ENCODE results near the gene BMPR1B. TPM values are rescaled to one million over a fixed set of nuclear protein-coding genes. Genes with fewer than 3 reads are reported as not detected.

Gene BMPR1B
- total and polyA plus RNA-seq, 2 of the 4 experiments (the other 2 are of a cell fraction) = 0.24 to 0.90 TPM

GRCh38 chr4:95093936-95094929, 336.5 kb downstream of the BMPR1B start (continued):
- TF ChIP-seq CHD1 (IDR thresholded peaks at IDR 0.05; ENCODE audit: low read depth, low read length) = no peak

- H3K4me2 ChIP-seq (ENCODE audit: low read depth, low read length) = no peak overlapping the region
- POLR2A ChIA-PET (ENCODE audit: unreplicated experiment) = no interaction called here
- no peak overlapping the region for H4K8ac ChIP-seq (ENCODE audit: low read depth in 2 of 2, low read length in 2 of 2)
- no peak overlapping the region for H3K4me3 ChIP-seq (ENCODE audit: insufficient read depth, low read depth, low read length)
- H2BK120ac ChIP-seq (ENCODE audit: low read depth, low read length) = no peak overlapping the region
- intact Hi-C loops (cut with micrococcal nuclease) = loop anchor here (1.0 to 10.0 kb wide), 4 partner anchors 338 to 791 kb away; partner anchors contain the start of gene BMPR1B
- H2AK5ac ChIP-seq (ENCODE audit: low read depth, low read length) = no peak overlapping the region
- ATAC-seq (ENCODE audit: low read depth) (peak; percentile 82), DNase-seq (peak; percentile 59)
- no peak overlapping the region for H2BK15ac ChIP-seq (ENCODE audit: low read depth, low read length)
- H3K14ac ChIP-seq (replicated peaks; ENCODE audit: low read depth, low read length) = no peak overlapping the region
- H3K4ac ChIP-seq (ENCODE audit: low read depth, low read length) = no peak overlapping the region
- H2AFZ ChIP-seq (replicated peaks; ENCODE audit: low read length, poor library complexity) = no peak overlapping the region
- H3K36me3 ChIP-seq (ENCODE audit: control insufficient read depth, insufficient read depth, low read length) = no peaks in the 10 kb centered on the region
- CTCF ChIA-PET = interaction anchor here (0.6 to 1.9 kb wide), 4 partner anchors 100 to 474 kb away, joined by 3 to 4 read pairs (median 3); no protein-coding TSS in a partner anchor
- H3K79me1 ChIP-seq (ENCODE audit: low read depth in 1 of 2, low read length in 2 of 2) = no peaks in the 10 kb centered on the region
- no peak overlapping the region for H3K9ac ChIP-seq (ENCODE audit: low read depth, low read length)
- H3K27me3 ChIP-seq (ENCODE audit: control insufficient read depth, insufficient read depth, low read length) = no peaks in the 10 kb centered on the region
- BruUV-seq (replicated peaks) = no TSS peak
- H4K20me1 ChIP-seq (ENCODE audit: insufficient read depth, low read length) = no peaks in the 10 kb centered on the region
- WGBS, 2 experiments (ENCODE audit: extremely low coverage in 2 of 2, insufficient read length in 1 of 2) = no CpG with 5 or more reads among the region's 1 CpG
- H4K91ac ChIP-seq (ENCODE audit: insufficient read depth, low read depth, low read length) = no peak overlapping the region
- H3K27ac ChIP-seq (ENCODE audit: insufficient read depth, low read length) = no peak overlapping the region
- no peaks in the 10 kb centered on the region for H3K9me3 ChIP-seq (ENCODE audit: control insufficient read depth, insufficient read depth, low read length)
- dilution Hi-C loops (cut with HindIII; ENCODE audit: low sequenced_read_pairs, unreplicated experiment) = no loop called here
- no peak overlapping the region for H2AK9ac ChIP-seq (replicated peaks; ENCODE audit: low read depth, low read length, poor library complexity)
- H4K5ac ChIP-seq (ENCODE audit: low read depth, low read length) = no peak overlapping the region
- H2BK20ac ChIP-seq (ENCODE audit: low read depth, low read length) = no peak overlapping the region
- no peak overlapping the region for H3K18ac ChIP-seq (ENCODE audit: low read depth, low read length)
- no peak overlapping the region for H3K23ac ChIP-seq (ENCODE audit: low read depth, low read length)
- H3K9me1 ChIP-seq (ENCODE audit: insufficient read depth, low read length) = no peaks in the 10 kb centered on the region
- no peak overlapping the region for H3K56ac ChIP-seq (ENCODE audit: extremely low read depth, insufficient read depth, low read length)
- in situ Hi-C loops (cut with MboI; ENCODE audit: low sequenced_read_pairs) = no loop called here
- no peak overlapping the region for H2BK5ac ChIP-seq (ENCODE audit: low read depth, low read length, poor library complexity, severe bottlenecking)
- no peaks in the 10 kb centered on the region for H3K4me1 ChIP-seq (ENCODE audit: control insufficient read depth, insufficient read depth, low read length)
- TF ChIP-seq RFX5 (IDR thresholded peaks at IDR 0.05; ENCODE audit: low read depth, low read length) = no peak
- TF ChIP-seq, protein P1, sequence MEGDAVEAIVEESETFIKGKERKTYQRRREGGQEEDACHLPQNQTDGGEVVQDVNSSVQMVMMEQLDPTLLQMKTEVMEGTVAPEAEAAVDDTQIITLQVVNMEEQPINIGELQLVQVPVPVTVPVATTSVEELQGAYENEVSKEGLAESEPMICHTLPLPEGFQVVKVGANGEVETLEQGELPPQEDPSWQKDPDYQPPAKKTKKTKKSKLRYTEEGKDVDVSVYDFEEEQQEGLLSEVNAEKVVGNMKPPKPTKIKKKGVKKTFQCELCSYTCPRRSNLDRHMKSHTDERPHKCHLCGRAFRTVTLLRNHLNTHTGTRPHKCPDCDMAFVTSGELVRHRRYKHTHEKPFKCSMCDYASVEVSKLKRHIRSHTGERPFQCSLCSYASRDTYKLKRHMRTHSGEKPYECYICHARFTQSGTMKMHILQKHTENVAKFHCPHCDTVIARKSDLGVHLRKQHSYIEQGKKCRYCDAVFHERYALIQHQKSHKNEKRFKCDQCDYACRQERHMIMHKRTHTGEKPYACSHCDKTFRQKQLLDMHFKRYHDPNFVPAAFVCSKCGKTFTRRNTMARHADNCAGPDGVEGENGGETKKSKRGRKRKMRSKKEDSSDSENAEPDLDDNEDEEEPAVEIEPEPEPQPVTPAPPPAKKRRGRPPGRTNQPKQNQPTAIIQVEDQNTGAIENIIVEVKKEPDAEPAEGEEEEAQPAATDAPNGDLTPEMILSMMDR (conservative IDR thresholded peaks at IDR 0.05; ENCODE audit: low read depth, low read length) = peak; percentile 79
- TF ChIP-seq CEBPB (IDR thresholded peaks at IDR 0.05; ENCODE audit: low read depth, low read length) = peak; percentile 57; the same call in 1 of the 2 replicates
- no peak for TF ChIP-seq MXI1 (IDR thresholded peaks at IDR 0.05; ENCODE audit: borderline replicate concordance, low read depth, low read length)
- TF ChIP-seq POLR2A (IDR thresholded peaks at IDR 0.05; ENCODE audit: low read depth, low read length) = no peak
- TF ChIP-seq, protein P2, sequence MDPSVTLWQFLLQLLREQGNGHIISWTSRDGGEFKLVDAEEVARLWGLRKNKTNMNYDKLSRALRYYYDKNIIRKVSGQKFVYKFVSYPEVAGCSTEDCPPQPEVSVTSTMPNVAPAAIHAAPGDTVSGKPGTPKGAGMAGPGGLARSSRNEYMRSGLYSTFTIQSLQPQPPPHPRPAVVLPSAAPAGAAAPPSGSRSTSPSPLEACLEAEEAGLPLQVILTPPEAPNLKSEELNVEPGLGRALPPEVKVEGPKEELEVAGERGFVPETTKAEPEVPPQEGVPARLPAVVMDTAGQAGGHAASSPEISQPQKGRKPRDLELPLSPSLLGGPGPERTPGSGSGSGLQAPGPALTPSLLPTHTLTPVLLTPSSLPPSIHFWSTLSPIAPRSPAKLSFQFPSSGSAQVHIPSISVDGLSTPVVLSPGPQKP (IDR thresholded peaks at IDR 0.05; ENCODE audit: borderline replicate concordance, low read depth, low read length) = no peak
- peak; percentile 93 for TF ChIP-seq SMC3 (IDR thresholded peaks at IDR 0.05; ENCODE audit: low read depth, low read length)
- no peak for TF ChIP-seq MAFK (IDR thresholded peaks at IDR 0.05; ENCODE audit: low read depth, low read length)
- no peak for TF ChIP-seq FOS (IDR thresholded peaks at IDR 0.05; ENCODE audit: low read depth, low read length)
- no peak for TF ChIP-seq USF2 (IDR thresholded peaks at IDR 0.05; ENCODE audit: low read depth, low read length)
Observed at GRCh38 chr4:95095348-95095974, 337.7 kb downstream of the BMPR1B start.

Data from IMR-90 (cell line).